HepG2 (cell line): Measurements from ENCODE around the gene C5AR2. TPM values are rescaled to one million over a fixed set of nuclear protein-coding genes. Genes with fewer than 3 reads are reported as not detected.

ENCODE experiments used
- CSRNP1 ChIP-seq: sonication (generic); formaldehyde crosslinking; IDR thresholded peaks from 2 replicates; pipeline ENCODE4 v1.8.1; 2023; ENCODE audit warnings: mild to moderate bottlenecking, missing genetic modification reagents
- FOXA3 ChIP-seq: IDR thresholded peaks from 2 replicates; pipeline ENCODE4 v1.6.1; 2016; ENCODE audit warnings: missing genetic modification reagents, missing compliant biosample characterization
- FOXC1 ChIP-seq: sonication (generic); formaldehyde crosslinking; IDR thresholded peaks from 2 replicates; pipeline ENCODE4 v1.8.0; 2022; ENCODE audit warnings: mild to moderate bottlenecking, missing genetic modification reagents, borderline replicate concordance
- MAX ChIP-seq: IDR thresholded peaks from 2 replicates; pipeline ENCODE4 v1.6.1; 2012; ENCODE audit warnings: inconsistent platforms
- NCOA1 ChIP-seq: sonication (generic); formaldehyde crosslinking; IDR thresholded peaks from 2 replicates; pipeline ENCODE4 v1.9.0; 2021; ENCODE audit warnings: missing genetic modification reagents
- NR0B2 ChIP-seq: sonication (generic); formaldehyde crosslinking; IDR thresholded peaks from 2 replicates; pipeline ENCODE4 v1.4.0; 2020; ENCODE audit warnings: mild to moderate bottlenecking, missing genetic modification reagents
- NR1H2 ChIP-seq: sonication (generic); formaldehyde crosslinking; IDR thresholded peaks from 2 replicates; pipeline ENCODE4 v1.8.1; 2022; ENCODE audit warnings: low read depth, missing genetic modification reagents, borderline replicate concordance
- RFX3 ChIP-seq: IDR thresholded peaks from 2 replicates; pipeline ENCODE4 v1.6.1; 2016; ENCODE audit warnings: missing biosample characterization, missing genetic modification reagents
- SOX6 ChIP-seq, 2 experiments: fragments of 450-650 bp in 1 of 2; sonication (generic) in 1 of 2; formaldehyde crosslinking in 1 of 2; IDR thresholded peaks; 2 replicates each; pipeline versions ENCODE4 v1.4.0 to v1.6.1; 2017 to 2020; ENCODE audit warnings: antibody characterized with exemption in 1 of 2, mild to moderate bottlenecking in 1 of 2, missing genetic modification reagents in 1 of 2
- TAF15 ChIP-seq: fragments of 200-400 bp; formaldehyde crosslinking; IDR thresholded peaks from one replicate; pipeline ENCODE4 v1.6.1; 2018; ENCODE audit warnings: mild to moderate bottlenecking, low read depth, low read length; ENCODE audit not compliant: poor library complexity, severe bottlenecking
- TFE3 ChIP-seq: IDR thresholded peaks from 2 replicates; pipeline ENCODE4 v1.6.1; 2016
- USF2 ChIP-seq, 2 experiments: sonication (generic) in 1 of 2; formaldehyde crosslinking in 1 of 2; IDR thresholded peaks; 2 replicates each; pipeline versions ENCODE4 v1.5.1 to v1.6.1; 2011 to 2020; ENCODE audit warnings: borderline replicate concordance in 1 of 2, low read depth in 1 of 2, low read length in 1 of 2, mild to moderate bottlenecking in 1 of 2, missing genetic modification reagents in 1 of 2, moderate library complexity in 1 of 2
- YY1 ChIP-seq: IDR thresholded peaks from 2 replicates; pipeline ENCODE4 v1.6.1; 2011; ENCODE audit warnings: low read length, low read depth, moderate library complexity, mild to moderate bottlenecking; ENCODE audit not compliant: insufficient read depth, insufficient replicate concordance
- ZFYVE20 ChIP-seq: sonication (generic); formaldehyde crosslinking; IDR thresholded peaks from 2 replicates; pipeline ENCODE4 v1.8.0; 2023; ENCODE audit warnings: low read depth, mild to moderate bottlenecking, moderate library complexity, missing genetic modification reagents, borderline replicate concordance
- ZNF10 ChIP-seq: sonication (generic); formaldehyde crosslinking; IDR thresholded peaks from 2 replicates; pipeline ENCODE4 v1.4.0; 2020; ENCODE audit warnings: mild to moderate bottlenecking, low read depth, missing genetic modification reagents, borderline replicate concordance
- ZNF124 ChIP-seq: sonication (generic); formaldehyde crosslinking; IDR thresholded peaks from 2 replicates; pipeline ENCODE4 v1.4.0; 2020; ENCODE audit warnings: missing genetic modification reagents
- ZNF138 ChIP-seq: sonication (generic); formaldehyde crosslinking; IDR thresholded peaks from 2 replicates; pipeline ENCODE4 v1.5.0; 2020; ENCODE audit warnings: mild to moderate bottlenecking, low read depth, missing genetic modification reagents
- ZNF235 ChIP-seq: sonication (generic); formaldehyde crosslinking; IDR thresholded peaks from 2 replicates; pipeline ENCODE4 v1.8.1; 2023; ENCODE audit warnings: mild to moderate bottlenecking, missing genetic modification reagents, borderline replicate concordance
- ZNF331 ChIP-seq: sonication (generic); formaldehyde crosslinking; IDR thresholded peaks from 2 replicates; pipeline ENCODE4 v1.4.0; 2020; ENCODE audit warnings: missing genetic modification reagents
- ZNF660 ChIP-seq: sonication (generic); formaldehyde crosslinking; IDR thresholded peaks from 2 replicates; pipeline ENCODE4 v1.5.1; 2020; ENCODE audit warnings: mild to moderate bottlenecking, low read depth, missing genetic modification reagents, borderline replicate concordance
- ZNF747 ChIP-seq: sonication (generic); formaldehyde crosslinking; IDR thresholded peaks from 2 replicates; pipeline ENCODE4 v1.8.1; 2023; ENCODE audit warnings: missing genetic modification reagents, mild to moderate bottlenecking, borderline replicate concordance
- ZNF784 ChIP-seq: sonication (generic); formaldehyde crosslinking; IDR thresholded peaks from 2 replicates; pipeline ENCODE4 v1.5.1; 2020; ENCODE audit warnings: missing genetic modification reagents, mild to moderate bottlenecking, borderline replicate concordance
- polyA plus RNA-seq, 8 experiments: library from polyadenylated mRNA; depleted of rRNA in 3 of 8; stranded (reverse) in 7 of 8; unstranded in 1 of 8; fragments of >200 nt; fragmentation: Illumina TruSeq in 4 of 8; extraction: Trizol in 4 of 8; gene quantifications; 2 replicates each; pipeline versions ENCODE4 v1.2.1 to v1.2.3, GENCODE V29; 2011 to 2016; ENCODE audit warnings: low read depth in 4 of 8, missing spikeins in 1 of 8, mixed read lengths in 1 of 8; ENCODE audit not compliant: insufficient read depth in 1 of 8
- total RNA-seq, 5 experiments: library from RNA; depleted of rRNA; stranded (reverse); fragments of >200 nt; fragmentation: Illumina TruSeq; extraction: Trizol; gene quantifications; 2 replicates each; pipeline ENCODE4 v1.2.3, GENCODE V29; 2016; ENCODE audit warnings: low read depth in 1 of 5

The C5AR2 gene
- total and polyA plus RNA-seq, 2 of the 13 experiments (the other 11 are each of a cell fraction or from before 2014, with no cell fraction given) = 0.09 to 0.24 TPM

GRCh38 chr19:47305309-47305751 is 26.6 kb upstream of the C5AR2 start (continued):
- TF ChIP-seq NR0B2 (CRISPR knock-in tag) = no peak
- no peak for TF ChIP-seq TAF15
- TF ChIP-seq ZNF660 (CRISPR knock-in tag) = no peak
- no peak for TF ChIP-seq ZNF10 (CRISPR knock-in tag)
- TF ChIP-seq MAX = peak; percentile 93
- TF ChIP-seq NR1H2 (CRISPR knock-in tag) = no peak
- no peak for TF ChIP-seq YY1
- no peak for TF ChIP-seq TFE3 (CRISPR knock-in tag)
- no peak for TF ChIP-seq ZFYVE20 (CRISPR knock-in tag)
- no peak for TF ChIP-seq ZNF784
- no peak for TF ChIP-seq NCOA1
- no peak for TF ChIP-seq ZNF747
- TF ChIP-seq ZNF138 (CRISPR knock-in tag) = no peak
- TF ChIP-seq FOXA3 = peak; percentile 52
- TF ChIP-seq SOX6 (IDR thresholded peaks at IDR 0.05) = no peak
- peak; percentile 53 for TF ChIP-seq SOX6 (CRISPR knock-in tag; IDR thresholded peaks at IDR 0.05)
- TF ChIP-seq CSRNP1 = no peak
- TF ChIP-seq USF2 (IDR thresholded peaks at IDR 0.05; ENCODE audit: low read depth, low read length) = no peak
- TF ChIP-seq USF2 (CRISPR knock-in tag; IDR thresholded peaks at IDR 0.05; ENCODE audit: borderline replicate concordance) = no peak
- TF ChIP-seq ZNF124 (CRISPR knock-in tag) = no peak
- TF ChIP-seq RFX3 (CRISPR knock-in tag) = no peak
- TF ChIP-seq FOXC1 (CRISPR knock-in tag) = no peak
- TF ChIP-seq ZNF331 (CRISPR knock-in tag) = no peak
- TF ChIP-seq ZNF235 (CRISPR knock-in tag) = no peak
